DMS153 (cell line): ENCODE data around the gene ERBB4.

Experiments
- DNase-seq: peaks from one replicate; lab custom pipeline; 2025; lab: John Stamatoyannopoulos, UW

The ERBB4 gene

GRCh38 chr2:212428681-212429478 is 109.7 kb downstream of the ERBB4 start:
- DNase-seq, result no peak

- DNase-seq, result no peak
These were observed 111.0 kb downstream of the ERBB4 start for GRCh38 chr2:212427638-212428037.

GRCh38 chr2:212426637-212427412 is 111.8 kb downstream of the ERBB4 start:
- DNase-seq, result no peak

GRCh38 chr2:212424082-212424481 is 114.5 kb downstream of the ERBB4 start:
- no peak for DNase-seq

GRCh38 chr2:212423089-212423488 is 115.5 kb downstream of the ERBB4 start:
- DNase-seq, result no peak

- no peak for DNase-seq
These were observed 116.9 kb downstream of the ERBB4 start for GRCh38 chr2:212421556-212422334.

- no peak for DNase-seq
These were observed 122.5 kb downstream of the ERBB4 start for GRCh38 chr2:212416086-212416485.

- DNase-seq, result no peak
These were observed 123.8 kb downstream of the ERBB4 start for GRCh38 chr2:212414767-212415211.

GRCh38 chr2:212409560-212409959 is 129.0 kb downstream of the ERBB4 start:
- DNase-seq, result no peak

GRCh38 chr2:212408524-212408923 is 130.1 kb downstream of the ERBB4 start:
- DNase-seq, result no peak

GRCh38 chr2:212406716-212407115 is 131.9 kb downstream of the ERBB4 start:
- no peak for DNase-seq

- DNase-seq, result no peak
These were observed 136.3 kb downstream of the ERBB4 start for GRCh38 chr2:212402316-212402715.

- DNase-seq, result no peak
These were observed 140.3 kb downstream of the ERBB4 start for GRCh38 chr2:212398316-212398715.

GRCh38 chr2:212392544-212392943 is 146.1 kb downstream of the ERBB4 start:
- DNase-seq, result no peak

- no peak for DNase-seq
These were observed 146.6 kb downstream of the ERBB4 start for GRCh38 chr2:212392043-212392442.

GRCh38 chr2:212387146-212387545 is 151.5 kb downstream of the ERBB4 start:
- DNase-seq, result no peak

GRCh38 chr2:212385241-212385640 is 153.4 kb downstream of the ERBB4 start:
- peak; percentile 4 for DNase-seq

GRCh38 chr2:212384027-212384426 is 154.6 kb downstream of the ERBB4 start:
- DNase-seq, result no peak

GRCh38 chr2:212381428-212382102 is 157.0 kb downstream of the ERBB4 start:
- DNase-seq, result no peak

- no peak for DNase-seq
These were observed 159.5 kb downstream of the ERBB4 start for GRCh38 chr2:212379103-212379502.

GRCh38 chr2:212367431-212367830 is 171.2 kb downstream of the ERBB4 start:
- DNase-seq, result no peak
